Neural crest cell (in vitro differentiated cells): ENCODE measurements around the gene FSTL4. TPM values are rescaled to one million over a fixed set of nuclear protein-coding genes. Genes with fewer than 3 reads are reported as not detected.

Experiments used
- DNase-seq: peaks from one replicate; pipeline ENCODE4 v3.0.0; 2021; ENCODE audit warnings: low read depth, mixed read lengths, low spot score
- H3K27ac Mint-ChIP-seq: one replicate; pipeline ENCODE4 v1.8.0; 2021; ENCODE audit warnings: mild to moderate bottlenecking, mixed read lengths; ENCODE audit not compliant: unreplicated experiment
- H3K27me3 Mint-ChIP-seq: 2 replicates; pipeline ENCODE4 v1.8.0; 2021; ENCODE audit warnings: low read depth, mild to moderate bottlenecking, mixed read lengths
- H3K36me3 Mint-ChIP-seq: 2 replicates; pipeline ENCODE4 v1.8.0; 2021; ENCODE audit warnings: low read depth, mild to moderate bottlenecking, mixed read lengths
- H3K4me1 Mint-ChIP-seq: 2 replicates; pipeline ENCODE4 v1.8.0; 2021; ENCODE audit warnings: mixed read lengths
- H3K4me3 Mint-ChIP-seq: one replicate; pipeline ENCODE4 v1.8.0; 2021; ENCODE audit warnings: mild to moderate bottlenecking, mixed read lengths
- H3K9me3 Mint-ChIP-seq: 2 replicates; pipeline ENCODE4 v1.8.0; 2021; ENCODE audit warnings: mixed read lengths
- total RNA-seq: library from RNA; stranded (reverse); gene quantifications from 2 replicates; pipeline ENCODE4 v1.2.1, GENCODE V29; 2021
- TF ChIP-seq, protein P1 (sequence below): fragments of 200-600 bp; sonication (generic); conservative IDR thresholded peaks from 2 replicates; pipeline ENCODE4 v1.5.0; 2021; ENCODE audit warnings: antibody characterized with exemption, mild to moderate bottlenecking

Gene FSTL4
- total RNA-seq, 1 donor from 2014 or later = 2.0 TPM

DNA sequence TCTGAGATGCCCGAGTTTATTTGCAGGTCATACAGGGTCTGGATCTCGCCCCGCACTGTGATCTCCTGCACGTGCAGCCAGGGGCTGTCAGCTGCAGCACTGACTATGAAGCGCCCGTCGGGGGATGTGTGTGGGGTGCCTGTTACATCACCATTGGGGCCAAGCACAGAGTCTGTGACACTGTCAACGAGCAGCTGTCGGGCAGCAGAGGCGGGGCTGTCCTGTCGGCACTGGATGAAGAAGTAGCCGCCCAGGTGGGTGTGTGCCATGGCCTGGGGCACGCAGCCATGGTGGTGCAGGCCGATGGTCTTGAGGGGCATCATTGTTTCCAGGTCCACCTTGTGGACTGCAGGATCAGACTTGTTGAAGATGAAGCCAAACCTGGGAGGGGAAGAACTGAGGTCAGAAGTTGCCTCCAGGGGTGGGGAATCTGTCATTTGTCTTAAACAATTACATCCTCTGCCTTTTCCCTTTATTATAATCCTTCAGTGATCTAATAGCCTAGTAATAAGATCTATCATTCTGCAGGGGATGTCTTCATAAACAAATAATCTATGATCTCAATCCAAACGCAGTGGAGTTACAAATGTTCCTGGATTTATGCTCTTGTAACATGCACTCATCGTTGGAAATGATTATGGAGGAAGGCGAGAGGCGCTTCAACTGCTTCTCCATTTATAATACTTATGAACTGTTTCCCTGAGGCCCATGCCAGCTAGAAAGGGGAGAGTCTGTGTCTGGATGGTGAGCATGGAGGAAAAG is 412.7 kb downstream of the FSTL4 start:
- TF ChIP-seq, protein P1, sequence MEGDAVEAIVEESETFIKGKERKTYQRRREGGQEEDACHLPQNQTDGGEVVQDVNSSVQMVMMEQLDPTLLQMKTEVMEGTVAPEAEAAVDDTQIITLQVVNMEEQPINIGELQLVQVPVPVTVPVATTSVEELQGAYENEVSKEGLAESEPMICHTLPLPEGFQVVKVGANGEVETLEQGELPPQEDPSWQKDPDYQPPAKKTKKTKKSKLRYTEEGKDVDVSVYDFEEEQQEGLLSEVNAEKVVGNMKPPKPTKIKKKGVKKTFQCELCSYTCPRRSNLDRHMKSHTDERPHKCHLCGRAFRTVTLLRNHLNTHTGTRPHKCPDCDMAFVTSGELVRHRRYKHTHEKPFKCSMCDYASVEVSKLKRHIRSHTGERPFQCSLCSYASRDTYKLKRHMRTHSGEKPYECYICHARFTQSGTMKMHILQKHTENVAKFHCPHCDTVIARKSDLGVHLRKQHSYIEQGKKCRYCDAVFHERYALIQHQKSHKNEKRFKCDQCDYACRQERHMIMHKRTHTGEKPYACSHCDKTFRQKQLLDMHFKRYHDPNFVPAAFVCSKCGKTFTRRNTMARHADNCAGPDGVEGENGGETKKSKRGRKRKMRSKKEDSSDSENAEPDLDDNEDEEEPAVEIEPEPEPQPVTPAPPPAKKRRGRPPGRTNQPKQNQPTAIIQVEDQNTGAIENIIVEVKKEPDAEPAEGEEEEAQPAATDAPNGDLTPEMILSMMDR = no peak
- Mint-ChIP-seq H3K9me3 (no peaks in the 10 kb centered on the region), H3K27me3 (no peaks in the 10 kb centered on the region), H3K36me3 (no peaks in the 10 kb centered on the region), H3K4me3 (no peak overlapping the region), H3K27ac (no peak overlapping the region), H3K4me1 (peaks cover 4% of the 10 kb centered on the region)
- no peak for DNase-seq

DNA sequence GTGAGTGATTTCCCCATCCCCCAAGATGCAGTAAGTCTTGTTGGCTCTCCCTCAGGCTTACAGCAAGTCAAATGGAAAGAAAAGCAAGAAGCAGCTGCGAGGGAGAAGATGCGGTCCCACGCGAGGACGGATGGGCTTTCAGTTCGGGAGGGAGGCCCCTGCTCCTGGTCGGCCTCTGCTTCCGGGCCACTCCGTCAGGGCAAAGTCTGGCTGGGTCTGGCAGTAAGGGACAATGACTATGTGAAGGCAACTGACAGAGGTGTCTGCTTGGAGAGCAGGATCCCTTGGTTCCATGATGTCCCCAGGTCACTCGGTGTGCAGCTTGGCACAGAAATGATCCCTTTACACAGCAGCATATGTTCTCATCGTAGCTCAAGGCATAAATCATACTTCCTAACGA is 413.8 kb downstream of the FSTL4 start:
- H3K9me3 Mint-ChIP-seq = no peaks in the 10 kb centered on the region
- no peak for DNase-seq
- H3K4me3 Mint-ChIP-seq = no peak overlapping the region
- H3K36me3 Mint-ChIP-seq = no peaks in the 10 kb centered on the region
- no peaks in the 10 kb centered on the region for H3K27me3 Mint-ChIP-seq
- TF ChIP-seq, protein P1 = no peak
- peaks cover 4% of the 10 kb centered on the region for H3K4me1 Mint-ChIP-seq
- peak overlapping the region; percentile 19 for H3K27ac Mint-ChIP-seq

DNA sequence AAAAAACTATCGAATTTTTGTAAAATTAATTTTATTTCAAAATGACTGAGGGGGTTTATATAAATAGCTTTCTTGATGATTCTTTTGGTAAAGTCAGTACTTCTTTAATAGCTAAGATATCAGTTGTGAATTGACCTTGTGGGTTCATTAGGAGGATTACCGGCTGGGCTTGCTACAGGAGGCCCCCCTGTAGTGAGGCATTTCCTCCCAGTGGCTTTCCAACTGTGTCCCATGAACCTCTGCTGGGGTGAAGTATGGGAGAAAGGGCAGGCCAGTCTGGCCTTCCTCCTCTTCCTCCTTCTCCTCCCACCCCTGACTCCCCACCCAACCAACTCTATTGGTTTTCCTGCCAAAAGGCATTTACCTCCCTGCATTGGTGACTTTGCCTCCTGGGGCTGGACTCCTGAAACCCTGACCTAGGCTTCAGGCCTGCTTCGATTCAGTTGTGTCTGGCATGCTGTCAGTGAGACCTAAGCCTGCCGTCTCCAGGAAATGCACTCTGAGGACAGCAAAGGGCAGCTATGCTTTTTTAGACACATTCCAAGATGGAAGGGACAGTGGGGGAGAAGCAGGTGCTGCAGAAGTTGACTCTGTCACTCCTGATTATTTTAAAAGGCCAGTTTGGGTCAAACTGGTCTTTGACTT is 415.8 kb downstream of the FSTL4 start:
- Mint-ChIP-seq H3K27me3 (no peaks in the 10 kb centered on the region), H3K4me3 (no peak overlapping the region), H3K4me1 (peaks cover 4% of the 10 kb centered on the region), H3K9me3 (no peaks in the 10 kb centered on the region), H3K36me3 (no peaks in the 10 kb centered on the region), H3K27ac (no peak overlapping the region)
- TF ChIP-seq, protein P1 = no peak
- DNase-seq = no peak

DNA sequence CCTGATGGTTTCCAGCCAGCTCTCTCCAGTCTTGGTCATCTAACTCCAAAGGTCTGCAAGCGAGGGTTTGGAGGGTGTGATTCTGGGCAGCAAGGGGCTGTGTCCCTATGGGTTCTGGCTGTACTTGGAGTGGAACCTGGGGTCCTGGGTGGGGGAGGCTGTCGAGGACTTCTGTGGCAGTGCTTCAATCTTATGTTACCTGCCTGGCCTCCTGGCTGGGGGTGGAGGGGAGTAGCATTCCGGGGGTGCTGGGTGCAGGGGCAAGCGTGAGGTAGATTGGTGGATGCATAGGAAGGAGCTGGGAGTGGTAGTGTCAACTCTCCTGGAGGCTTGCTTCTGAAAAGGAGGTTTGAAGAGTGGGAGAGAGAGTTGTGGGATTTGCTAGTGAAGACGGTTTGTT is 417.1 kb downstream of the FSTL4 start:
- TF ChIP-seq, protein P1 = no peak
- DNase-seq = no peak

DNA sequence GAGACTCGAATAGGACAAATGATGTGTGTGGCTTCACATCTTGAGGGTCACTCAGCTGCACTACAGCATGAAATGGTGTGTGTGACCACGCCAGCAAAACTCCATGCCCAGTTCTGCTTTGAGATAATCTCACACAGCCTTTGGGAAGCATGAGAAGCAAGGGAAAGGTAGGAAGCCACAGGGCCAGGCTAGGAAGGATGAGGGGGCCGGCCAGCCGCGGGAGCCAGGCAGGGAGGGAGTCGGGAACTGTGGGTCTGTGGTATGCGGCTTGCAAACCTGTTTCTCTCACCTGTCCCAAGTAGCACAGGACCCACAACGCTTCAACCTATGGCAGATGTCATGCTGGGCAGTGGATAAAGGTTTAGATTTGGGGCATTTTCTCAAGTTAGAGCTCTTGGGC is 418.5 kb downstream of the FSTL4 start:
- TF ChIP-seq, protein P1 = no peak
- no peak for DNase-seq
- H3K36me3 Mint-ChIP-seq = no peaks in the 10 kb centered on the region
- H3K4me3 Mint-ChIP-seq = no peak overlapping the region
- no peak overlapping the region for H3K27ac Mint-ChIP-seq
- H3K4me1 Mint-ChIP-seq = peaks cover 4% of the 10 kb centered on the region
- H3K27me3 Mint-ChIP-seq = no peaks in the 10 kb centered on the region
- H3K9me3 Mint-ChIP-seq = no peaks in the 10 kb centered on the region

More for the DNA sequence above, 417.1 kb downstream of the FSTL4 start:
- Mint-ChIP-seq H3K36me3 (no peaks in the 10 kb centered on the region), H3K27ac (no peak overlapping the region), H3K4me3 (no peak overlapping the region), H3K4me1 (peaks cover 4% of the 10 kb centered on the region), H3K27me3 (no peaks in the 10 kb centered on the region), H3K9me3 (no peaks in the 10 kb centered on the region)
